HEK293 (cell line): ENCODE measurements around the gene TRIM62.

Experiments
- CTCF ChIP-seq: fragments of 450-650 bp; formaldehyde crosslinking; IDR thresholded peaks from 2 replicates; pipeline ENCODE4 v1.5.1; 2016; ENCODE audit warnings: missing biosample characterization, missing genetic modification characterization
- GFI1B ChIP-seq: fragments of 450-650 bp; formaldehyde crosslinking; IDR thresholded peaks from 2 replicates; pipeline ENCODE4 v1.5.1; 2016; ENCODE audit warnings: missing biosample characterization, missing genetic modification characterization
- HOXC10 ChIP-seq: sonication (generic); formaldehyde crosslinking; IDR thresholded peaks from 2 replicates; pipeline ENCODE4 v1.8.1; 2023; ENCODE audit warnings: mild to moderate bottlenecking, missing genetic modification reagents
- REPIN1 ChIP-seq: fragments of 450-650 bp; formaldehyde crosslinking; IDR thresholded peaks from 2 replicates; pipeline ENCODE4 v1.5.1; 2017; ENCODE audit warnings: missing biosample characterization, missing genetic modification characterization, low read depth
- SP3 ChIP-seq: fragments of 450-650 bp; formaldehyde crosslinking; IDR thresholded peaks from 2 replicates; pipeline ENCODE4 v1.5.1; 2016; ENCODE audit warnings: missing biosample characterization, missing genetic modification characterization
- ZBTB8A ChIP-seq: fragments of 450-650 bp; formaldehyde crosslinking; IDR thresholded peaks from 2 replicates; pipeline ENCODE4 v1.5.1; 2016; ENCODE audit warnings: missing biosample characterization, missing genetic modification characterization
- ZNF10 ChIP-seq: fragments of 450-650 bp; formaldehyde crosslinking; IDR thresholded peaks from 2 replicates; pipeline ENCODE4 v1.5.1; 2017; ENCODE audit warnings: missing biosample characterization, missing genetic modification characterization
- ZNF114 ChIP-seq: fragments of 450-650 bp; formaldehyde crosslinking; IDR thresholded peaks from 2 replicates; pipeline ENCODE4 v1.5.0; 2017; ENCODE audit warnings: missing biosample characterization, missing genetic modification characterization
- ZNF221 ChIP-seq: fragments of 450-650 bp; formaldehyde crosslinking; IDR thresholded peaks from 2 replicates; pipeline ENCODE4 v1.5.1; 2017; ENCODE audit warnings: missing biosample characterization, missing genetic modification characterization, borderline replicate concordance
- ZNF248 ChIP-seq: fragments of 450-650 bp; formaldehyde crosslinking; IDR thresholded peaks from 2 replicates; pipeline ENCODE4 v1.5.1; 2017; ENCODE audit warnings: missing biosample characterization, missing genetic modification characterization
- ZNF354C ChIP-seq: fragments of 450-650 bp; formaldehyde crosslinking; IDR thresholded peaks from 2 replicates; pipeline ENCODE4 v1.5.1; 2016; ENCODE audit warnings: missing biosample characterization, missing genetic modification characterization, low read depth, borderline replicate concordance
- ZNF391 ChIP-seq: fragments of 450-650 bp; formaldehyde crosslinking; IDR thresholded peaks from 2 replicates; pipeline ENCODE4 v1.5.1; 2016; ENCODE audit warnings: low read depth, missing biosample characterization, missing genetic modification characterization, borderline replicate concordance
- ZNF473 ChIP-seq: fragments of 450-650 bp; formaldehyde crosslinking; IDR thresholded peaks from 2 replicates; pipeline ENCODE4 v1.5.1; 2017; ENCODE audit warnings: missing biosample characterization, missing genetic modification characterization
- ZNF501 ChIP-seq: fragments of 450-650 bp; formaldehyde crosslinking; IDR thresholded peaks from 2 replicates; pipeline ENCODE4 v1.5.1; 2016; ENCODE audit warnings: missing biosample characterization, missing genetic modification characterization
- ZNF514 ChIP-seq: fragments of 450-650 bp; formaldehyde crosslinking; IDR thresholded peaks from 2 replicates; pipeline ENCODE4 v1.5.1; 2016; ENCODE audit warnings: missing biosample characterization, missing genetic modification characterization
- ZNF544 ChIP-seq: fragments of 450-650 bp; formaldehyde crosslinking; IDR thresholded peaks from 2 replicates; pipeline ENCODE4 v1.5.0; 2017; ENCODE audit warnings: missing biosample characterization, missing genetic modification characterization
- ZNF600 ChIP-seq: fragments of 450-650 bp; formaldehyde crosslinking; IDR thresholded peaks from 2 replicates; pipeline ENCODE4 v1.5.1; 2016; ENCODE audit warnings: missing biosample characterization, missing genetic modification characterization
- ZNF624 ChIP-seq: fragments of 450-650 bp; formaldehyde crosslinking; IDR thresholded peaks from 2 replicates; pipeline ENCODE4 v1.5.1; 2017; ENCODE audit warnings: missing biosample characterization, missing genetic modification characterization
- ZNF626 ChIP-seq: fragments of 450-650 bp; sonication (Bioruptor Pico); formaldehyde crosslinking; IDR thresholded peaks from 2 replicates; pipeline ENCODE4 v1.5.1; 2018; ENCODE audit warnings: missing biosample characterization, missing genetic modification characterization, inconsistent platforms
- ZNF658 ChIP-seq: fragments of 450-650 bp; formaldehyde crosslinking; IDR thresholded peaks from 2 replicates; pipeline ENCODE4; 2016; ENCODE audit warnings: missing biosample characterization, missing genetic modification characterization
- ZNF747 ChIP-seq: fragments of 450-650 bp; formaldehyde crosslinking; IDR thresholded peaks from 2 replicates; pipeline ENCODE4 v1.5.1; 2016; ENCODE audit warnings: missing biosample characterization, missing genetic modification characterization
- ZNF785 ChIP-seq: fragments of 450-650 bp; formaldehyde crosslinking; IDR thresholded peaks from 2 replicates; pipeline ENCODE4 v1.5.1; 2016; ENCODE audit warnings: missing biosample characterization, missing genetic modification characterization
- ZNF843 ChIP-seq: fragments of 450-650 bp; formaldehyde crosslinking; IDR thresholded peaks from 2 replicates; pipeline ENCODE4 v1.5.1; 2016; ENCODE audit warnings: missing biosample characterization, missing genetic modification characterization
- TF ChIP-seq, protein P1 (sequence below): fragments of 450-650 bp; formaldehyde crosslinking; IDR thresholded peaks from 2 replicates; pipeline ENCODE4 v1.5.1; 2016; ENCODE audit warnings: missing biosample characterization, missing genetic modification characterization, borderline replicate concordance
- TF ChIP-seq, protein P2 (sequence below): fragments of 450-650 bp; formaldehyde crosslinking; IDR thresholded peaks from 2 replicates; pipeline ENCODE4 v1.5.1; 2016; ENCODE audit warnings: missing biosample characterization, missing genetic modification characterization
- TF ChIP-seq, protein P3 (sequence below): fragments of 450-650 bp; formaldehyde crosslinking; conservative IDR thresholded peaks from 2 replicates; pipeline ENCODE4 v1.5.1; 2016; ENCODE audit warnings: low read depth, missing biosample characterization, missing genetic modification characterization

TRIM62 gene

DNA sequence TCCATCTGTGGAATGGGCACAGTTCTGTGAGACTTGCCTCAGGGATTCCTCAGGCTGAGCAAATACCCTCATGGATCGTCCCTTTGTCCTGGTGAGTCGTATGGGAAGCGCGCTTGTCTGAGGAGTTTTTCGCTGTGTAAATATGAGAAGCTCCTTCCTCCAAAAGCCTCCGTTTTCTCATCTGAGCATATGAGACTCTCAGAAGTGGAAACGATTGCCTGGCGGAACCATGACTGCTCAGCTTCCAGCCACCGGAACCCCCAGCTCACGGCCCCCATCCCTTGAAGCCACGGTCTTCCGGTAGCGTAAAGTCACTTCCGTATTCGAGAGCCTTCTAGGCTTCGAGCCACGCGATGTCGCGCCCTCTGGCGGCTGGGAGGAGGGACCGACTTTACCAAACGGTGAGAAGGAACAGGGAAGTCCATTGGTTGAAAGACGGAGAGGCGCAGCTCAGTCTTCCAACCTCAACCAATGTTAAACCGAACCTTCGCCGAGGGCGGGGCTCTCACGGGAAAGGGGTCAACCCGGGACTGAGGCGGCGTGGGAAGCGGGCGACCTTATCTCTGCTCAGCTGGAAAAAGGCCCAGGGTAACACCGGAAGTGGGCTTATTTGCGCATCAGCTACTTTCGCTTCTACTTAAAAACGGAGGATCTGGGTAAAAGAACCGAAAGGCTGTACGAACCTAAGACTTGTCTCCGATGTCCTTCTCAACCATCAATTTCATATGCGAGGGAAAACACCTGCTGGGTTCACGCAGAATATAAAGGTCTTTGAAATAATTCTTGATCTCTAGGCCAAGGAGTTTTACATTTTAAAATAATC lies 54.6 kb downstream of the TRIM62 start (continued):
- TF ChIP-seq CTCF (tag by site-specific recombination) (peak; percentile 99), ZNF544 (tag by site-specific recombination) (no peak), ZNF221 (no peak), SP3 (peak; percentile 86), ZNF747 (no peak), ZNF600 (tag by site-specific recombination) (no peak), ZNF10 (tag by site-specific recombination) (no peak), ZNF501 (tag by site-specific recombination) (peak; percentile 81; the same call in 1 of the 2 replicates), REPIN1 (tag by site-specific recombination) (no peak), ZNF248 (no peak), ZBTB8A (peak; percentile 65), ZNF843 (no peak; the same call in 1 of the 2 replicates), HOXC10 (CRISPR knock-in tag) (no peak), ZNF514 (tag by site-specific recombination) (no peak), ZNF473 (no peak), ZNF391 (tag by site-specific recombination) (peak; percentile 60; the same call in 1 of the 2 replicates), ZNF785 (tag by site-specific recombination) (no peak), ZNF658 (tag by site-specific recombination) (no peak), ZNF626 (tag by site-specific recombination) (no peak), ZNF114 (tag by site-specific recombination) (no peak), ZNF624 (tag by site-specific recombination) (no peak), ZNF354C (tag by site-specific recombination) (no peak), GFI1B (tag by site-specific recombination) (no peak)
- TF ChIP-seq, protein P1, sequence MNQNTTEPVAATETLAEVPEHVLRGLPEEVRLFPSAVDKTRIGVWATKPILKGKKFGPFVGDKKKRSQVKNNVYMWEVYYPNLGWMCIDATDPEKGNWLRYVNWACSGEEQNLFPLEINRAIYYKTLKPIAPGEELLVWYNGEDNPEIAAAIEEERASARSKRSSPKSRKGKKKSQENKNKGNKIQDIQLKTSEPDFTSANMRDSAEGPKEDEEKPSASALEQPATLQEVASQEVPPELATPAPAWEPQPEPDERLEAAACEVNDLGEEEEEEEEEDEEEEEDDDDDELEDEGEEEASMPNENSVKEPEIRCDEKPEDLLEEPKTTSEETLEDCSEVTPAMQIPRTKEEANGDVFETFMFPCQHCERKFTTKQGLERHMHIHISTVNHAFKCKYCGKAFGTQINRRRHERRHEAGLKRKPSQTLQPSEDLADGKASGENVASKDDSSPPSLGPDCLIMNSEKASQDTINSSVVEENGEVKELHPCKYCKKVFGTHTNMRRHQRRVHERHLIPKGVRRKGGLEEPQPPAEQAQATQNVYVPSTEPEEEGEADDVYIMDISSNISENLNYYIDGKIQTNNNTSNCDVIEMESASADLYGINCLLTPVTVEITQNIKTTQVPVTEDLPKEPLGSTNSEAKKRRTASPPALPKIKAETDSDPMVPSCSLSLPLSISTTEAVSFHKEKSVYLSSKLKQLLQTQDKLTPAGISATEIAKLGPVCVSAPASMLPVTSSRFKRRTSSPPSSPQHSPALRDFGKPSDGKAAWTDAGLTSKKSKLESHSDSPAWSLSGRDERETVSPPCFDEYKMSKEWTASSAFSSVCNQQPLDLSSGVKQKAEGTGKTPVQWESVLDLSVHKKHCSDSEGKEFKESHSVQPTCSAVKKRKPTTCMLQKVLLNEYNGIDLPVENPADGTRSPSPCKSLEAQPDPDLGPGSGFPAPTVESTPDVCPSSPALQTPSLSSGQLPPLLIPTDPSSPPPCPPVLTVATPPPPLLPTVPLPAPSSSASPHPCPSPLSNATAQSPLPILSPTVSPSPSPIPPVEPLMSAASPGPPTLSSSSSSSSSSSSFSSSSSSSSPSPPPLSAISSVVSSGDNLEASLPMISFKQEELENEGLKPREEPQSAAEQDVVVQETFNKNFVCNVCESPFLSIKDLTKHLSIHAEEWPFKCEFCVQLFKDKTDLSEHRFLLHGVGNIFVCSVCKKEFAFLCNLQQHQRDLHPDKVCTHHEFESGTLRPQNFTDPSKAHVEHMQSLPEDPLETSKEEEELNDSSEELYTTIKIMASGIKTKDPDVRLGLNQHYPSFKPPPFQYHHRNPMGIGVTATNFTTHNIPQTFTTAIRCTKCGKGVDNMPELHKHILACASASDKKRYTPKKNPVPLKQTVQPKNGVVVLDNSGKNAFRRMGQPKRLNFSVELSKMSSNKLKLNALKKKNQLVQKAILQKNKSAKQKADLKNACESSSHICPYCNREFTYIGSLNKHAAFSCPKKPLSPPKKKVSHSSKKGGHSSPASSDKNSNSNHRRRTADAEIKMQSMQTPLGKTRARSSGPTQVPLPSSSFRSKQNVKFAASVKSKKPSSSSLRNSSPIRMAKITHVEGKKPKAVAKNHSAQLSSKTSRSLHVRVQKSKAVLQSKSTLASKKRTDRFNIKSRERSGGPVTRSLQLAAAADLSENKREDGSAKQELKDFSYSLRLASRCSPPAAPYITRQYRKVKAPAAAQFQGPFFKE (tag by site-specific recombination), result no peak
- TF ChIP-seq, protein P2, sequence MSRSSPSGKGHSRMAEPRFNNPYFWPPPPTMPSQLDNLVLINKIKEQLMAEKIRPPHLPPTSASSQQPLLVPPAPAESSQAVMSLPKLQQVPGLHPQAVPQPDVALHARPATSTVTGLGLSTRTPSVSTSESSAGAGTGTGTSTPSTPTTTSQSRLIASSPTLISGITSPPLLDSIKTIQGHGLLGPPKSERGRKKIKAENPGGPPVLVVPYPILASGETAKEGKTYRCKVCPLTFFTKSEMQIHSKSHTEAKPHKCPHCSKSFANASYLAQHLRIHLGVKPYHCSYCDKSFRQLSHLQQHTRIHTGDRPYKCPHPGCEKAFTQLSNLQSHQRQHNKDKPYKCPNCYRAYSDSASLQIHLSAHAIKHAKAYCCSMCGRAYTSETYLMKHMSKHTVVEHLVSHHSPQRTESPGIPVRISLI (tag by site-specific recombination), result no peak
- TF ChIP-seq, protein P3, sequence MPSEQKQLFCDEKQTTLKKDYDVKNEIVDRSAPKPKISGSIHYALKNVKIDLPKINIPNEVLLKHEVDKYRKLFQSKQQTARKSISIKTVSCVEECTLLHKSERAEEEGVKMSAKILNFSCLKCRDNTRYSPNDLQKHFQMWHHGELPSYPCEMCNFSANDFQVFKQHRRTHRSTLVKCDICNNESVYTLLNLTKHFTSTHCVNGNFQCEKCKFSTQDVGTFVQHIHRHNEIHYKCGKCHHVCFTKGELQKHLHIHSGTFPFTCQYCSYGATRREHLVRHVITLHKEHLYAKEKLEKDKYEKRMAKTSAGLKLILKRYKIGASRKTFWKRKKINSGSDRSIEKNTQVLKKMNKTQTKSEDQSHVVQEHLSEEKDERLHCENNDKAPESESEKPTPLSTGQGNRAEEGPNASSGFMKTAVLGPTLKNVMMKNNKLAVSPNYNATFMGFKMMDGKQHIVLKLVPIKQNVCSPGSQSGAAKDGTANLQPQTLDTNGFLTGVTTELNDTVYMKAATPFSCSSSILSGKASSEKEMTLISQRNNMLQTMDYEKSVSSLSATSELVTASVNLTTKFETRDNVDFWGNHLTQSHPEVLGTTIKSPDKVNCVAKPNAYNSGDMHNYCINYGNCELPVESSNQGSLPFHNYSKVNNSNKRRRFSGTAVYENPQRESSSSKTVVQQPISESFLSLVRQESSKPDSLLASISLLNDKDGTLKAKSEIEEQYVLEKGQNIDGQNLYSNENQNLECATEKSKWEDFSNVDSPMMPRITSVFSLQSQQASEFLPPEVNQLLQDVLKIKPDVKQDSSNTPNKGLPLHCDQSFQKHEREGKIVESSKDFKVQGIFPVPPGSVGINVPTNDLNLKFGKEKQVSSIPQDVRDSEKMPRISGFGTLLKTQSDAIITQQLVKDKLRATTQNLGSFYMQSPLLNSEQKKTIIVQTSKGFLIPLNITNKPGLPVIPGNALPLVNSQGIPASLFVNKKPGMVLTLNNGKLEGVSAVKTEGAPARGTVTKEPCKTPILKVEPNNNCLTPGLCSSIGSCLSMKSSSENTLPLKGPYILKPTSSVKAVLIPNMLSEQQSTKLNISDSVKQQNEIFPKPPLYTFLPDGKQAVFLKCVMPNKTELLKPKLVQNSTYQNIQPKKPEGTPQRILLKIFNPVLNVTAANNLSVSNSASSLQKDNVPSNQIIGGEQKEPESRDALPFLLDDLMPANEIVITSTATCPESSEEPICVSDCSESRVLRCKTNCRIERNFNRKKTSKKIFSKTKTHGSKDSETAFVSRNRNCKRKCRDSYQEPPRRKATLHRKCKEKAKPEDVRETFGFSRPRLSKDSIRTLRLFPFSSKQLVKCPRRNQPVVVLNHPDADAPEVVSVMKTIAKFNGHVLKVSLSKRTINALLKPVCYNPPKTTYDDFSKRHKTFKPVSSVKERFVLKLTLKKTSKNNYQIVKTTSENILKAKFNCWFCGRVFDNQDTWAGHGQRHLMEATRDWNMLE (tag by site-specific recombination), result peak; percentile 100
